Sigmoid colon (tissue), 7 donors: ENCODE measurements around the gene LRIT1. TPM values are rescaled to one million over a fixed set of nuclear protein-coding genes. Genes with fewer than 3 reads are reported as not detected.

Source experiments
- DNase-seq: peaks from one replicate; pipeline ENCODE4 v3.0.0-alpha.2; 2019
- H3K27ac ChIP-seq, 4 donors: fragments of 200-600 bp; sonication (generic); one replicate each; pipeline ENCODE4 v1.5.1; 2016 to 2019; ENCODE audit warnings: mild to moderate bottlenecking in 1 of 4
- H3K27me3 ChIP-seq, 3 donors: fragments of 200-600 bp; sonication (generic); one replicate each; pipeline ENCODE4 v1.5.1; 2019; ENCODE audit warnings: mild to moderate bottlenecking in 1 of 3
- H3K36me3 ChIP-seq, 4 donors: fragments of 200-600 bp; sonication (generic); one replicate each; pipeline ENCODE4 v1.5.1; 2016 to 2019
- H3K4me1 ChIP-seq, 4 donors: fragments of 200-600 bp; sonication (generic); one replicate each; pipeline ENCODE4 v1.5.1; 2017 to 2019
- H3K4me3 ChIP-seq, 4 donors: fragments of 200-600 bp; sonication (generic); one replicate each; pipeline ENCODE4 v1.5.1; 2017 to 2019; ENCODE audit warnings: mild to moderate bottlenecking in 2 of 4, moderate library complexity in 1 of 4
- H3K9me3 ChIP-seq, 4 donors: fragments of 200-600 bp in 3 of 4; sonication (generic) in 3 of 4; one replicate each; pipeline versions ENCODE4 v1.5.1 to v1.6.1; 2013 to 2019
- EP300 ChIP-seq, 4 donors: sonication (generic); formaldehyde crosslinking; IDR thresholded peaks; one replicate each; pipeline ENCODE4 v1.6.1; 2017; ENCODE audit warnings: antibody characterized with exemption in 4 of 4
- POLR2A ChIP-seq, 2 donors: fragments of 450-650 bp; IDR thresholded peaks; one replicate each; pipeline ENCODE4 v1.6.1; 2016; ENCODE audit warnings: antibody characterized with exemption in 2 of 2, mild to moderate bottlenecking in 2 of 2, moderate library complexity in 2 of 2
- POLR2AphosphoS5 ChIP-seq, 4 donors: sonication (generic); formaldehyde crosslinking; IDR thresholded peaks; one replicate each; pipeline ENCODE4 v1.6.1; 2017; ENCODE audit warnings: antibody characterized with exemption in 4 of 4
- WGBS, 2 donors: extraction: QIAGEN DNeasy Blood & Tissue Kit; methylation state at CpG; one replicate each; pipeline ENCODE4 v1.1.7; 2013; 5-methylcytosine and 5-hydroxymethylcytosine counted together
- intact Hi-C: fragments of 100-400 bp; cut with DNase I; formaldehyde crosslinking; loops from one replicate; pipeline ENCODE4 v1.15.1; 2023
- polyA plus RNA-seq, 3 donors: library from polyadenylated mRNA; stranded (reverse); fragments of 200-250 nt; gene quantifications; one replicate each; pipeline ENCODE4 v1.2.3, GENCODE V29; 2013
- total RNA-seq, 4 donors: library from RNA; depleted of rRNA; stranded (reverse); fragments of >200 nt; gene quantifications; one replicate each; pipeline ENCODE4 v1.1.0, GENCODE V29; 2016
- TF ChIP-seq, protein P1 (sequence below), 4 experiments: fragments of 450-650 bp in 3 of 4; fragments of 200-600 bp in 1 of 4; IDR thresholded peaks; one replicate each; pipeline ENCODE4 v1.5.1; 2016 to 2019; ENCODE audit warnings: antibody characterized with exemption in 4 of 4, mild to moderate bottlenecking in 3 of 4, moderate library complexity in 2 of 4
- donor health status: healthy with polysubstance abuse.
- donor health status: Bipolar disorder and iron deficiency.
- donor health status: healthy.

The LRIT1 gene
- total and polyA plus RNA-seq, 7 donors = not detected

DNA sequence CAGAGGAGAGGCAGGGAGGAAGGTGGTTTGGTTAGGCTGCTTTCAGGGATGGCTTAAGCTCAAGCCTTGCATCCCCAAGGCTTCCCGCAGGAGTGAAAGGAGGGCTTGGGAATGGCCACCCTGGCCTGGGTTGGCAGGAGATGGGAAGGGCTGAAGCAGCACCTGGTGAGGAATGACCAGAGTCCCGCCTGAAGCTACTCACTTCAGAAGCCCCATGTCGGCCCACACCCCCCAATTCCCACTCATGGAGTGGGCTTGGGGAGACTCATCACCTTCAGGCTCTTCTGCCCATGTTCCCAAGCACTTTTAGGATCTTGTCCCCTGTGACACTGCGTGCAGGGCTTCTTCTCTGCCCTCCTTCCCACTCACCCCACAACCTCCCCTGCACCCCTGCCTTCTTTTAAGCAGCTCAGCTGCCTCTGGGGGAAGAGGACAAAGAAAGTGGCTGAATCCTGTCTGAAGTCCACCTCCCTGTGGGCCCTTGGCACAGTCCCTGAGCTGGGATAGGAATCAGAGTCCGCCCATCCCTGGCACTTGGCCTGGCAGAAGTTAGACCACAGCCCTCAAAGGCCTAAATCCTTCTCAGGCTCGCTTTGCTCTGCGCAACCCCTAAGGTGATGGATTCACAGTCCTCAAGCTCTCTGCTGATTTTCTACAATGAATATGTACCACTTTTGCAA lies 20.0 kb upstream of the LRIT1 start:
- intact Hi-C loops = loop anchor here (10.0 kb wide), 1 partner anchor 113 kb away; no protein-coding TSS in a partner anchor
- Histone ChIP-seq H3K9me3 (no peaks in the 10 kb centered on the region), H3K27ac (no peak overlapping the region), H3K4me3 (no peak overlapping the region), H3K36me3 (no peaks in the 10 kb centered on the region), H3K4me1 (no peaks in the 10 kb centered on the region), H3K27me3 (peaks cover 0 to 28% (median 7%) of the 10 kb centered on the region in 3 donors)
- no peak for TF ChIP-seq EP300 (IDR thresholded peaks at IDR 0.05)
- no peak for TF ChIP-seq POLR2A (IDR thresholded peaks at IDR 0.05)
- TF ChIP-seq POLR2AphosphoS5 (IDR thresholded peaks at IDR 0.05) = no peak
- TF ChIP-seq, protein P1, sequence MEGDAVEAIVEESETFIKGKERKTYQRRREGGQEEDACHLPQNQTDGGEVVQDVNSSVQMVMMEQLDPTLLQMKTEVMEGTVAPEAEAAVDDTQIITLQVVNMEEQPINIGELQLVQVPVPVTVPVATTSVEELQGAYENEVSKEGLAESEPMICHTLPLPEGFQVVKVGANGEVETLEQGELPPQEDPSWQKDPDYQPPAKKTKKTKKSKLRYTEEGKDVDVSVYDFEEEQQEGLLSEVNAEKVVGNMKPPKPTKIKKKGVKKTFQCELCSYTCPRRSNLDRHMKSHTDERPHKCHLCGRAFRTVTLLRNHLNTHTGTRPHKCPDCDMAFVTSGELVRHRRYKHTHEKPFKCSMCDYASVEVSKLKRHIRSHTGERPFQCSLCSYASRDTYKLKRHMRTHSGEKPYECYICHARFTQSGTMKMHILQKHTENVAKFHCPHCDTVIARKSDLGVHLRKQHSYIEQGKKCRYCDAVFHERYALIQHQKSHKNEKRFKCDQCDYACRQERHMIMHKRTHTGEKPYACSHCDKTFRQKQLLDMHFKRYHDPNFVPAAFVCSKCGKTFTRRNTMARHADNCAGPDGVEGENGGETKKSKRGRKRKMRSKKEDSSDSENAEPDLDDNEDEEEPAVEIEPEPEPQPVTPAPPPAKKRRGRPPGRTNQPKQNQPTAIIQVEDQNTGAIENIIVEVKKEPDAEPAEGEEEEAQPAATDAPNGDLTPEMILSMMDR (IDR thresholded peaks at IDR 0.05) = no peak
- WGBS, 2 donors = 85 to 90% methylated on average over 7 of the region's 7 CpGs
- no peak for DNase-seq

DNA sequence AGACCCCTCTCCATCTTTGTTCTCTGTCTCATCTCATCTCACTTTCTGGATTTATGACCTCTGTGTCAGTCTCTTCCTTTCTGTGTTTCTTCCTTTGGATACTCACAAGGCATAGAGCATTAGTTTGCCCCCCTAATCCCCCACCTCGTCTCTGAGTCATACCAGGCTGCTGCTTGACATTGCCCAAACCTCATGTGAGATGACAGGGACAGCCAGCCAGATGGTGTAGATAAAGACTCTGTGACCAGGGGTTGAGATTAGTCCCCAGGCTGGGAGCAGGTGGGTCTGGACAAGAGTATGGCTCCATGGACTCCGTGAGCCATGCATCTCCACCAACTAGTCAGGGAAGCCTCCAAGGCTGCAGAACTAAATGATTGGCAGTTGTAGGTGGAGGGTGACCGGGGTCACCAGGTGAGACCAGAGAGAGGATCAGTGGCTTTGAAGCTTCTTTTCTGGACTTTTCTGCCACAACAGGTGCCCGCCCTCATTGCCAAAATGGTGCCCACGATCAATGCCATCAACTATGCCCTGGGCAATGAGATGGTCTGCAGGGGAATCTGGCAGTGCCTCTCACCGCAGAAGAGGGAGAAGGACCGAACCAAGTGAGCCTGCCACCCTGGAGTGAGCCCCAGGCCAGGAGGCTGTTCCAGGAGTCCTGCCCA lies 16.8 kb upstream of the LRIT1 start:
- no peak overlapping the region for H3K4me3 ChIP-seq
- no peaks in the 10 kb centered on the region for H3K9me3 ChIP-seq
- H3K27me3 ChIP-seq = peaks cover 0 to 15% (median 7%) of the 10 kb centered on the region in 3 donors
- no peak overlapping the region for H3K27ac ChIP-seq
- no peaks in the 10 kb centered on the region for H3K36me3 ChIP-seq
- intact Hi-C loops = loop anchor here (5.0 kb wide), 1 partner anchor 111 kb away; no protein-coding TSS in a partner anchor
- WGBS, 2 donors = 88% methylated on average over 7 of the region's 7 CpGs
- no peak for DNase-seq
- TF ChIP-seq POLR2AphosphoS5 (IDR thresholded peaks at IDR 0.05) = no peak
- no peak for TF ChIP-seq POLR2A (IDR thresholded peaks at IDR 0.05)
- TF ChIP-seq EP300 (IDR thresholded peaks at IDR 0.05) = no peak
- TF ChIP-seq, protein P1 (IDR thresholded peaks at IDR 0.05) = no peak
- no peaks in the 10 kb centered on the region for H3K4me1 ChIP-seq

DNA sequence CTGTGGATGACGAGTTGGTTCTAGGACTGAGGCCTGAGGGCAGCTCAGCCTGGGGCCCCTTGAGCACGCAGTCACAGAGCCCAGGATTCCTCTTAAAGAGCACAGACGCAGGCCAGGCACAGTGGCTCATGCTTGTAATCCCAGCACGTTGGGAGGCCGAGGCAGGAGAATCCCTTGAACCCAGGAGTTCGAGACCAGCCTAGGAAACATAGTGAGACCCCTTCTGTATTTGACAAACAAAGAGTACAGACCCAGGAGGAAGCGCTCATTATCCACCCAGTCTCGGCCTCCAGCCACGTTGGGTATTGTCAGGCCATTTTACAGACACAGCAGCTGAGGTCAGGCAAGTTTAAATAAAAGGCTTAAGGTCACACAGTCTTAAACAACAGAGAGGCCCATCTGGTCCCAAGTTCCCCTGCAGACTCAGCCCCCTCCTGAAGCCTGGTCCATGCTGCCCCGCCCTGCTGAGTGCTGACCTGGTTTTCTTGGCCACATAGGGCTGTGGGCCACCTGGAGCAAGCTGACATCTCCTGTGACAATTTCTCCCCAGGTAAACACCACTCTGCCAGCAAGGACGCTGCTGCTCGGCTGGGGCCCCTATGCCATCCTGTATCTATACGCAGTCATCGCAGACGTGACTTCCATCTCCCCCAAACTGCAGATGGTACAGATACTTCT lies 16.1 kb upstream of the LRIT1 start:
- DNase-seq = no peak
- intact Hi-C loops = loop anchor here (5.0 kb wide), 1 partner anchor 110 kb away; no protein-coding TSS in a partner anchor
- Histone ChIP-seq H3K4me1 (no peaks in the 10 kb centered on the region), H3K36me3 (no peaks in the 10 kb centered on the region), H3K9me3 (no peaks in the 10 kb centered on the region), H3K27me3 (peaks cover 0 to 15% (median 7%) of the 10 kb centered on the region in 3 donors), H3K27ac (no peak overlapping the region), H3K4me3 (no peak overlapping the region)
- no peak for TF ChIP-seq POLR2AphosphoS5 (IDR thresholded peaks at IDR 0.05)
- TF ChIP-seq, protein P1 (IDR thresholded peaks at IDR 0.05) = no peak
- no peak for TF ChIP-seq EP300 (IDR thresholded peaks at IDR 0.05)
- TF ChIP-seq POLR2A (IDR thresholded peaks at IDR 0.05) = no peak
- WGBS, 2 donors = 70 to 78% methylated on average over 15 of the region's 15 CpGs

DNA sequence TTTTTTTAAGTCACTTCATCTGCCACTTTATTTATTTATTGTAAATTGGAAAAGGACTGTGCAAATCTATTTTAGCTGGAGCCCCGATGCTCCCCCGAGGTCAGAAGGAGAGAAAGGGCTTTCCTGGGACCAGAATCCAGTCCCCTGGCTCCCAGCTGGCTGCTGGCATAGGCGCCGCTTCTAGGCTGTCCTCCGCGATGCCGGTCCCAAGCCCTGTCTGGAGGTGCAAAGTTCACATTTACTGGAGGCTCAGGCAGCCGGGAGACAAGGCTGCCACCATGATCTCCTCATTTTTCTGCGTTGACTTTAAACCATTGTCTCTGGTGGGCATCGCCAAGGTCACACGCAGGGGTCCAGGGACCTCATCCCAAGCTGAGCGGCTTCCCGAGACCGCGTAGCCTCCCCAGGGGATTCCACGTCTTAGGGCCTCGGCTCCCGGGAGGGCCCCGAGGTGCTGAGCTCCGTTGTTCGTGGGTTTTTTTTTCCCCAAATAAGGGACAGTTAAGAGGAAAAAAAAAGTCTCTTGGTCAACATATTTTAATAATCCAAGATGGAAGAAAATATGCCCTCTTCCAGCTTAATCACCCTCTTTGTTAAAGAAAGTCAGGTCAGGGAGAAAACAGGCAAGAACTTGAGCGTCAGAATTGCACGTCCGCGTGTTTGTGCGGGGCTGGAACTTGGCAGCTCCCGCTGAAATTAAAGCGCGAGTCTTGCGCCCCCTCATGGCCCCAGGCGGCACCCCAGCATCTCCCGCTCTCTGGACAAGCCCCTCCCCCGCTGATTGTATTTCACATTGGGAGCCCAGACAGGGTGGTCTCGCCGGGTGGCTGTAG lies 15.4 kb upstream of the LRIT1 start:
- H3K27ac ChIP-seq = no peak overlapping the region
- H3K27me3 ChIP-seq = peaks cover 0 to 15% (median 7%) of the 10 kb centered on the region in 3 donors
- intact Hi-C loops = loop anchor here (5.0 kb wide), 1 partner anchor 109 kb away; no protein-coding TSS in a partner anchor
- no peaks in the 10 kb centered on the region for H3K4me1 ChIP-seq
- DNase-seq = no peak
- TF ChIP-seq POLR2A (IDR thresholded peaks at IDR 0.05) = no peak
- TF ChIP-seq, protein P1 (IDR thresholded peaks at IDR 0.05) = peak in 1 of 4 experiments; percentile 38
- no peaks in the 10 kb centered on the region for H3K9me3 ChIP-seq
- no peak overlapping the region for H3K4me3 ChIP-seq
- 36 to 39% methylated on average over 35 of the region's 35 CpGs for WGBS, 2 donors
- no peaks in the 10 kb centered on the region for H3K36me3 ChIP-seq
